ENCODE results near the gene TMEM229B.

Gene TMEM229B

DNA sequence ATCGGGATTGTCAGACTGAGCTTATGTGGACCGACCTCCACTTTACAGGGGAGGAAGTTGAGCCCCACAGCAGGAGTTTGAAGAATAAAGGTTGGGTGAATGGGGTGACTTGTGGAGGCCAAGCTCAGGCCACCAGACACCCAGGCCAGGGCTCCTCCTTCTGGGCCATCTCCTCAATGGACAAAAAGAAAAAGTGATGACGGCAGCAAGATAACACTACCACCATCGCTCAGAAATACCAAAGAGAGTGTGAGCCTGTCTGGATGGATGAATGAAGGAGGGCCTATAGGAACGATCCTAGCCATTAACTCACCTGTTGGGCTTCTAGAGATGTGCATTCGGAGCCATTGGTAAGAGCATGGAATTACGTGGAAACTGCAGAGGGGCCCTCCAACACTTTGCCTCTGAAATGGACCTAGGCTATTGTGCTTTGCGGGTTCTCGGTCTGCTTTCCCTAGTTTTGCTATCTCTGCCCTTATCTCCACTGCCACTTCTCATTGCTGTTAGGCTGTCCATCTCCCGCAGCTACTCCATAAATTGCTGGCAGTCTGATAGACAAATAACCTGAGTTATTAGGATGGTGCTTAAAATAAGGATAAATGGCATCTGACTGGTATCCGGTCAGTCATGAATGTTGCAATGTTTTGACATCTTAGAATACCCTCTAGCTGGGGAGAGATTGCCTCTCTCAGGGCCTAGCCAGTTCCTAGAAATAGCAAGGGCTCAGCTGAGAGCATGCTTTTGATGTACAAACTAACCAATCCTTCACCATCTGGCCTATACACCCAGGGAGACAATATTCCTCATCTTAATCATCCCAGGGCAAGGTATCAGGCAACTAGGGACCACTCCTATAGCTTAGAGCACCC lies 66.9 kb downstream of the TMEM229B start:
- no peak for DNase-seq
